GM13976 (cell line): ENCODE measurements around the gene HTRA1.

Source experiments
- DNase-seq: peaks from one replicate; pipeline ENCODE4 v3.0.0; 2012; ENCODE audit warnings: low spot score
- CTCF ChIP-seq: IDR thresholded peaks from 2 replicates; pipeline ENCODE4 v1.5.1; 2012; ENCODE audit warnings: borderline replicate concordance, mild to moderate bottlenecking; ENCODE audit not compliant: insufficient read depth; ENCODE audit errors: extremely low read depth, missing control alignments, control extremely low read depth
- in situ Hi-C: fragments of 300-500 bp; cut with MboI; formaldehyde crosslinking; loops from one replicate; pipeline ENCODE4 v1.12.0; 2022; ENCODE audit warnings: low sequenced_read_pairs, mixed read lengths, inconsistent platforms; ENCODE audit not compliant: unreplicated experiment

The HTRA1 gene

GRCh38 chr10:122554131-122555036 lies 93.0 kb downstream of the HTRA1 start:
- TF ChIP-seq CTCF = no peak
- in situ Hi-C loops = loop anchor here (25.0 kb wide), 1 partner anchor 267 kb away; no protein-coding TSS in a partner anchor
- DNase-seq = no peak

- TF ChIP-seq CTCF = no peak
- in situ Hi-C loops = loop anchor here (25.0 kb wide), 1 partner anchor 268 kb away; no protein-coding TSS in a partner anchor
- DNase-seq = no peak
Observed at GRCh38 chr10:122555442-122555841, 94.1 kb downstream of the HTRA1 start.

DNA sequence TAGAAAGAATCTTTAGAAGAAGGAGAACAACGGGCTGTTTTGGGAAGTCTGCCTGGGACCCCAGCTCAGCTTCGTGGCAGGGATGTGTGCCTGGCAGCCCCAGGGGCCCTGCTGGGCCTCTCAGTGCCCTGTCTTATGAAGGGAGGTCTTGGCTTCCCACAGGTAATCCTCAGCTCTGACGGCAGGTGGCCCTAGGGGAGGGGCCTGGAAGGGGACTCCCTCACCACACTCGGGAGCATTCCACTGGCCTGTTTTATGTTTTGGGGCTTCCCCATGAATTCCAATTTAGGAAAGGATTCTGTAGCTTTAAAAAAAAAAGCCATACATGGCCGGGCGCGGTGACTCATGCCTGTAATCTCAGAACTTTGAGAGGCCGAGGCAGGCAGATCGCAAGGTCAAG lies 96.2 kb downstream of the HTRA1 start:
- TF ChIP-seq CTCF = no peak
- no peak for DNase-seq
- in situ Hi-C loops = loop anchor here (25.0 kb wide), 1 partner anchor 270 kb away; no protein-coding TSS in a partner anchor

DNA sequence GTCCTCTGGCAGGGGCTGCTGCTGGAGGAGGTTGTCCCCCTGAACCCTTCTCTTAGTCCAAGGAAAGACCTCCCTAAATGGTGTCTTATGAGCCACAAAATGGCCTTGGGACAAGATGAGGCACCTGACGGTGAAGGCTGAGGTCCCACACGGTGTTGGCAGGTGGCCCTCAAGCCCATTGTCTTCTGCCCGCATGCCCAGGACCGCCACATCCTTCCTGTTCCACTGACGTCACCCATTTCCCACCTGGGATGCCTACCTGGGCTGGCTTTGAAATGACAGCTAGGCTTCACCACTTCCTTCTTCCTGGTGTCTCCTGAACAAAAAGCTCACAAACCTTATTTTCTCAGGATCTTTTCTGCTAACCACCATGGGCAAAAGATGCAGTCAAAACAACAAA lies 97.1 kb downstream of the HTRA1 start:
- no peak for DNase-seq
- no peak for TF ChIP-seq CTCF
- in situ Hi-C loops = loop anchor here (25.0 kb wide), 1 partner anchor 271 kb away; no protein-coding TSS in a partner anchor

DNA sequence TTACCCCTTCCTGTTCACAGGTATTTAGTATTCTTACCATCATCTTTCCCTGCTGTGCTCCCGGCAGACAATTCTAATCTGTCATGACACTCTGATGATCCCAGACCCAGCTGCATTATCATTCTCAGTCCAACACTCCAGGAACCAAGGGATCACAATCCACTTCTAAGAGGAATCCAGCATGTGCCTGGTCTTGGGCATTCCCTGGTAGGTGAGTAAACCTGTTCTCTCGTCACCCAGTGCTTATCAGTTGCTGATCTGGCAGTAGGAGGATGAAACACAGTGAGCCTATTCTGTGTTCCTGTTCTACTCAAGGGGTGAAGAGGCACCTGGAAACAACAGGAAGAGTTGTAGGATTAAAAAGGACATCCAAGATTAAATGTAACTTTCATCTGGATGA lies 97.9 kb downstream of the HTRA1 start:
- in situ Hi-C loops = loop anchor here (25.0 kb wide), 1 partner anchor 272 kb away; no protein-coding TSS in a partner anchor
- TF ChIP-seq CTCF = no peak
- no peak for DNase-seq

GRCh38 chr10:122560279-122560804 lies 99.0 kb downstream of the HTRA1 start, which contains the start of gene DMBT1:
DMBT1 (plus strand) TSS chr10:122560754; CDS start chr10:122560771, 17 bp downstream.
- in situ Hi-C loops = loop anchor here (25.0 kb wide), 1 partner anchor 273 kb away; no protein-coding TSS in a partner anchor
- DNase-seq = no peak
- no peak for TF ChIP-seq CTCF
